22Rv1 (cell line): ENCODE data around the gene GSK3A.

Experiments used
- H3K27ac ChIP-seq: fragments of 450-650 bp; 2 replicates; pipeline ENCODE4 v1.5.1; 2017
- CTCF ChIP-seq: fragments of 450-650 bp; IDR thresholded peaks from 2 replicates; pipeline ENCODE4 v1.5.1; 2017; ENCODE audit warnings: mild to moderate bottlenecking
- ZFX ChIP-seq: fragments of 450-650 bp; IDR thresholded peaks from 2 replicates; pipeline ENCODE4 v1.6.1; 2017; ENCODE audit warnings: antibody characterized with exemption, borderline replicate concordance

The GSK3A gene

DNA sequence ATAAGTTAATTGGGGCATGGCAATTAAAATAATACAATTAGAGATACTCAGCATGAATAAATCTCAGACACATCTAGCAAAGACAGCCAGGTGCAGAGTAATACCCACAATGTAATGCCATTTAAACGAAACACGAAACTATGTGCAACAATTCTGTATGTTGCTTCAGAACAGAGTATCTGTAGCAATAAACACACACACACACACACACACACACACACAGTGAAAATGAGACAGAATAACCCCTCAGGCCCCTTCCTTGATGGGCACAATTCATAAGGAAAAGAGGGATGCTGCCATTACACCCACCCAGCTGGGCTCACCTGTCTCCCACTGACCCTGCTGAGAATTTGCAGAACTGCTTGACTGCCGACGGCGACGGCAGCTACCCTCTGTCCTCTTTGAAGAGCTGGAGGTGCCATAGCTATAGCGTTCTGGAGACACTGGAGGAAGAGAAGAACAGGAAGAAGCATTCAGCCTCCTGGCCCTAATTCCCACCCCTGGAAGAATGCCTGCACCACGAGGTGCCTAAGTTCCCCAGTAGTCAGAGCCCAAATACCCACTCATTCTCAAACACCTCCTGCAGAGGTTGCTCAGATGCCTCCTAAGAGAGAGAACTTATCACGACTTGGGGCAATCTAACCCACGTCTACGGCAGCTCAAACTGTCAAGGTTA lies 27.5 kb downstream of the GSK3A start:
- H3K27ac ChIP-seq = no peak overlapping the region
- TF ChIP-seq CTCF (no peak), ZFX (no peak)

GRCh38 chr19:42212886-42213285 lies 29.5 kb downstream of the GSK3A start:
- no peak for TF ChIP-seq ZFX
- no peak for TF ChIP-seq CTCF
- H3K27ac ChIP-seq = no peak overlapping the region

- TF ChIP-seq ZFX (no peak), CTCF (no peak)
- H3K27ac ChIP-seq = no peak overlapping the region
Measured at GRCh38 chr19:42208612-42209011, 33.8 kb downstream of the GSK3A start.

GRCh38 chr19:42207767-42208271 lies 34.6 kb downstream of the GSK3A start:
- H3K27ac ChIP-seq = no peak overlapping the region
- no peak for TF ChIP-seq ZFX
- TF ChIP-seq CTCF = no peak

- no peak for TF ChIP-seq CTCF
- TF ChIP-seq ZFX = no peak
- H3K27ac ChIP-seq = no peak overlapping the region
Measured at GRCh38 chr19:42206871-42207755, 35.3 kb downstream of the GSK3A start.

DNA sequence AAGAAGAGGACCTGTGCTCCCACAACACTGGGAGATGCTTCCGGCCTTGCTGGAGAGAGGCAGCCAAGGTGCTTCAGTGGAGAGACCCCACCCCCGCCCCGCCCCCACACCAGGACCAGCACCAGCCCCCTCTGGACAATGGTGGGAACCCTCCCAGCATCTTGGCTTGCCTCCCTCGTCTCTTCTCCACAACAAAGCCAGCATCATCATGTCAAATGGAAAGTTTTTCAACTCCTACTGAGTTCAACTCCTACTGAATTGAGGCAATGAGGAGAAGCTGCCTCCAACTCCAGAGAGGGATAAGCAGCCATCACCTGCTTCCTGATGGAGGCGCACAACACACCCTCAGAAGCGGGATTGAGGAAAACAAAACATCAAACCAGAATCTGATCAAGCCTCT lies 37.7 kb downstream of the GSK3A start:
- H3K27ac ChIP-seq = no peak overlapping the region
- TF ChIP-seq ZFX (no peak), CTCF (no peak)

- TF ChIP-seq ZFX (no peak), CTCF (no peak)
Measured at GRCh38 chr19:42203700-42204099, 38.7 kb downstream of the GSK3A start.

More at GRCh38 chr19:42203700-42204099, 38.7 kb downstream of the GSK3A start:
- no peak overlapping the region for H3K27ac ChIP-seq
